GM12878 (cell line): ENCODE measurements around the gene SFT2D2. TPM values are rescaled to one million over a fixed set of nuclear protein-coding genes. Genes with fewer than 3 reads are reported as not detected.

Experiments used
- ATAC-seq: fragments of 200-7000 bp; cut with Tn5 transposase; 3 replicates; pipeline ENCODE4 v1.9.1; 2020; ENCODE audit warnings: mild to moderate bottlenecking, moderate library complexity
- BruUV-seq: library from RNA; stranded (reverse); fragments of 400-500 nt; replicated peaks from 2 replicates; lab custom pipeline; 2021; lab: Mats Ljungman, UMichigan
- CTCF ChIA-PET: fragments of 300-600 bp; sonication (Branson Sonifier 250); formaldehyde crosslinking; extraction: SDS; loops from one replicate; lab custom pipeline; 2021; ENCODE audit warnings: inconsistent platforms; lab: Yijun Ruan, JAX
- POLR2A ChIA-PET: fragments of 350-600 bp; formaldehyde crosslinking; extraction: SDS; loops from one replicate; lab custom pipeline; 2021; ENCODE audit warnings: inconsistent platforms; lab: Charles Lee
- RAD21 ChIA-PET: fragments of 300-600 bp; sonication (Branson Sonifier 250); formaldehyde crosslinking; loops from one replicate; lab custom pipeline; 2023; ENCODE audit warnings: antibody characterized with exemption; ENCODE audit not compliant: unreplicated experiment; lab: Charles Lee
- SMC1A ChIA-PET: fragments of 300-600 bp; sonication (Branson Sonifier 250); formaldehyde crosslinking; loops from one replicate; lab custom pipeline; 2023; ENCODE audit not compliant: unreplicated experiment, uncharacterized antibody; lab: Charles Lee
- DNase-seq: peaks from one replicate; pipeline ENCODE4 v3.0.0-alpha.2; 2011; ENCODE audit warnings: low read depth, low spot score
- FAIRE-seq: peaks from 3 replicates; lab custom pipeline; 2011; peaks lifted over from hg19 to GRCh38; lab: Jason Lieb, UNC
- H2AFZ ChIP-seq: 2 replicates; pipeline ENCODE4 v1.6.0; 2011; ENCODE audit warnings: low read depth, low read length, control low read depth; ENCODE audit not compliant: control insufficient read depth
- H3K27ac ChIP-seq: 2 replicates; pipeline ENCODE4 v1.5.1; 2011; ENCODE audit warnings: control low read depth; ENCODE audit not compliant: control insufficient read depth, insufficient read depth
- H3K27me3 ChIP-seq, 2 experiments: replicated peaks in 1 of 2; 2 replicates each; pipeline versions ENCODE4 v1.6.0 to v1.6.1; 2011; ENCODE audit warnings: low read length in 1 of 2; ENCODE audit not compliant: control insufficient read depth in 2 of 2, insufficient read depth in 2 of 2
- H3K36me3 ChIP-seq, 2 experiments: 2 replicates each; pipeline ENCODE4 v1.5.1; 2011; ENCODE audit warnings: low read length in 1 of 2; ENCODE audit not compliant: control insufficient read depth in 2 of 2, insufficient read depth in 2 of 2
- H3K4me1 ChIP-seq: 2 replicates; pipeline ENCODE4 v1.6.1; 2011; ENCODE audit warnings: mild to moderate bottlenecking, low read length, moderate library complexity, mixed read lengths; ENCODE audit not compliant: control insufficient read depth, insufficient read depth
- H3K4me2 ChIP-seq: 2 replicates; pipeline ENCODE4 v1.6.0; 2011; ENCODE audit warnings: control low read depth; ENCODE audit not compliant: control insufficient read depth, insufficient read depth
- H3K4me3 ChIP-seq: fragments of 200-600 bp; sonication (generic); 2 replicates; pipeline ENCODE4 v1.5.1; 2016
- H3K79me2 ChIP-seq: 2 replicates; pipeline ENCODE4 v1.6.0; 2011; ENCODE audit warnings: low read length; ENCODE audit not compliant: control insufficient read depth, insufficient read depth
- H3K9ac ChIP-seq: 2 replicates; pipeline ENCODE4 v1.8.0; 2011; ENCODE audit warnings: low read length, control low read depth, mixed read lengths; ENCODE audit not compliant: control insufficient read depth, insufficient read depth
- H3K9me3 ChIP-seq: replicated peaks from 3 replicates; pipeline ENCODE4 v1.5.1; 2011; ENCODE audit warnings: mild to moderate bottlenecking, low read length; ENCODE audit not compliant: control insufficient read depth, insufficient read depth
- H4K20me1 ChIP-seq: 2 replicates; pipeline ENCODE4 v1.6.0; 2011; ENCODE audit not compliant: control insufficient read depth, insufficient read depth
- BCL3 ChIP-seq: IDR thresholded peaks from 2 replicates; pipeline ENCODE4 v1.6.1; 2011; ENCODE audit warnings: borderline replicate concordance, low read depth, mild to moderate bottlenecking, moderate library complexity, low read length; ENCODE audit not compliant: insufficient read depth, poor library complexity, severe bottlenecking
- CBX5 ChIP-seq: sonication (generic); IDR thresholded peaks from 2 replicates; pipeline ENCODE4 v1.6.1; 2016; ENCODE audit warnings: low read depth, moderate library complexity, mild to moderate bottlenecking, inconsistent platforms
- KDM1A ChIP-seq: fragments of 200-600 bp; sonication (generic); IDR thresholded peaks from 2 replicates; pipeline ENCODE4 v1.6.1; 2016; ENCODE audit warnings: borderline replicate concordance
- LARP7 ChIP-seq: fragments of 450-650 bp; IDR thresholded peaks from 2 replicates; pipeline ENCODE4 v1.6.1; 2017; ENCODE audit warnings: mild to moderate bottlenecking
- MLLT1 ChIP-seq: fragments of 450-650 bp; IDR thresholded peaks from 2 replicates; pipeline ENCODE4 v1.6.1; 2016; ENCODE audit warnings: mild to moderate bottlenecking
- NBN ChIP-seq: fragments of 450-650 bp; IDR thresholded peaks from 2 replicates; pipeline ENCODE4 v1.6.1; 2016
- NR2C2 ChIP-seq: IDR thresholded peaks from 2 replicates; pipeline ENCODE4 v1.6.1; 2011; ENCODE audit warnings: borderline replicate concordance, low read depth; ENCODE audit not compliant: control insufficient read depth, insufficient read length
- POLR2AphosphoS2 ChIP-seq: IDR thresholded peaks from 2 replicates; pipeline ENCODE4 v1.6.1; 2011; ENCODE audit warnings: low read depth, mild to moderate bottlenecking, low read length, improper control_type of control experiment, moderate library complexity
- RAD51 ChIP-seq: fragments of 450-650 bp; IDR thresholded peaks from 2 replicates; pipeline ENCODE4 v1.6.1; 2016; ENCODE audit warnings: moderate library complexity, mild to moderate bottlenecking, inconsistent platforms
- SKIL ChIP-seq: fragments of 450-650 bp; IDR thresholded peaks from 2 replicates; pipeline ENCODE4 v1.6.1; 2017; ENCODE audit warnings: mild to moderate bottlenecking, low read depth, inconsistent platforms; ENCODE audit not compliant: poor library complexity, severe bottlenecking
- SPI1 ChIP-seq: IDR thresholded peaks from 2 replicates; pipeline ENCODE4 v1.6.1; 2011; ENCODE audit warnings: low read depth, mild to moderate bottlenecking, low read length, moderate library complexity, borderline replicate concordance; ENCODE audit not compliant: insufficient read depth
- TBL1XR1 ChIP-seq: IDR thresholded peaks from 2 replicates; pipeline ENCODE4 v1.6.1; 2012; ENCODE audit warnings: low read depth, low read length, improper control_type of control experiment
- USF1 ChIP-seq: IDR thresholded peaks from 2 replicates; pipeline ENCODE4 v1.6.1; 2011; ENCODE audit warnings: borderline replicate concordance, low read depth, mild to moderate bottlenecking, moderate library complexity, mixed read lengths, low read length; ENCODE audit not compliant: insufficient read depth; ENCODE audit errors: extremely low read length
- ZNF217 ChIP-seq: fragments of 450-650 bp; IDR thresholded peaks from 2 replicates; pipeline ENCODE4 v1.6.1; 2017; ENCODE audit warnings: antibody characterized with exemption, mild to moderate bottlenecking
- WGBS: methylation state at CpG from one replicate; pipeline ENCODE4 v1.1.6; 2016; ENCODE audit warnings: low lambda C conversion rate; ENCODE audit not compliant: insufficient replicate concordance, insufficient coverage; ENCODE audit errors: missing lambda C conversion rate; 5-methylcytosine and 5-hydroxymethylcytosine counted together
- in situ Hi-C: fragments of 300-500 bp; cut with MboI; formaldehyde crosslinking; loops from 9 replicates; pipeline ENCODE4 v1.14.3; 2018; ENCODE audit warnings: mixed read lengths
- intact Hi-C: fragments of 100-400 bp; cut with micrococcal nuclease; formaldehyde crosslinking; loops from one replicate; pipeline ENCODE4 v1.14.2; 2022; ENCODE audit not compliant: unreplicated experiment
- polyA plus RNA-seq, 11 experiments: library from polyadenylated mRNA; depleted of rRNA in 4 of 11; unstranded in 6 of 11; stranded (reverse) in 5 of 11; fragments of >200 nt; fragmentation: Nextera tagmentation in 4 of 11; fragmentation: Illumina TruSeq in 1 of 11; extraction: Ambion mirVana in 4 of 11; extraction: Trizol in 1 of 11; gene quantifications; 1 replicate in 1 of 11; 2 replicates in 10 of 11; pipeline versions ENCODE4 v1.2.1 to v1.2.3, GENCODE V29; 2011 to 2016; ENCODE audit warnings: inconsistent platforms in 2 of 11, missing spikeins in 2 of 11, low read depth in 1 of 11
- total RNA-seq, 4 experiments: library from RNA; depleted of rRNA in 3 of 4; stranded (reverse); fragments of >200 nt in 3 of 4; fragmentation: Illumina TruSeq in 1 of 4; extraction: Trizol in 1 of 4; gene quantifications; 2 replicates each; pipeline versions ENCODE4 v1.2.1 to v1.2.3, GENCODE V29; 2013 to 2021

Gene SFT2D2
- total and polyA plus RNA-seq, 10 of the 15 experiments (the other 5 are each of a cell fraction or from before 2014, with no cell fraction given), result 5.6 to 49.6 (median 24.9) TPM

- TF ChIP-seq USF1 (no peak), TBL1XR1 (no peak), MLLT1 (no peak), SKIL (no peak), KDM1A (no peak), RAD51 (no peak), LARP7 (no peak), SPI1 (no peak), CBX5 (no peak), NBN (no peak), NR2C2 (no peak), BCL3 (no peak), ZNF217 (no peak), POLR2AphosphoS2 (no peak)
- no peak for DNase-seq
- ChIA-PET SMC1A (interaction anchor here (1.0 to 1.4 kb wide), 4 partner anchors 12 to 75 kb away, joined by 3 to 6 read pairs (median 4); no protein-coding TSS in a partner anchor), CTCF (interaction anchor here (1.9 kb wide), 1 partner anchor 12 kb away, joined by 10 read pairs; no protein-coding TSS in a partner anchor), RAD21 (interaction anchor here (1.4 kb wide), 1 partner anchor 12 kb away, joined by 3 read pairs; no protein-coding TSS in a partner anchor), POLR2A (interaction anchor here (1.0 kb wide), 1 partner anchor 19 kb away, joined by 3 read pairs; no protein-coding TSS in a partner anchor)
- 0 out of 2 replicates have a peak, but pooled peaks cover 2% of the 10 kb centered on the region for H3K4me1 ChIP-seq
- no TSS peak for BruUV-seq
- intact Hi-C loops, result no loop called here
- ATAC-seq, result no peak
- H2AFZ ChIP-seq, result no peak overlapping the region
- H3K9me3 ChIP-seq, result no peaks in the 10 kb centered on the region
- H4K20me1 ChIP-seq, result peaks cover 7% of the 10 kb centered on the region
- in situ Hi-C loops, result no loop called here
- 94% methylated on average over 5 of the region's 5 CpGs for WGBS
- no peaks in the 10 kb centered on the region for H3K27me3 ChIP-seq
- peaks cover 10% of the 10 kb centered on the region for H3K79me2 ChIP-seq
- H3K9ac ChIP-seq, result no peak overlapping the region
- H3K27ac ChIP-seq, result no peak overlapping the region
- peaks cover 20 to 39% of the 10 kb centered on the region in 2 experiments for H3K36me3 ChIP-seq
- FAIRE-seq, result no peak
- H3K4me2 ChIP-seq, result no peak overlapping the region
- H3K4me3 ChIP-seq, result no peak overlapping the region
Measured at GRCh38 chr1:168246506-168246905, 20.7 kb downstream of the SFT2D2 start.
